Body of pancreas (tissue), 4 donors: Measurements from ENCODE around the gene EHBP1L1. TPM values are rescaled to one million over a fixed set of nuclear protein-coding genes. Genes with fewer than 3 reads are reported as not detected.
A peak's percentile ranks its signal among the peaks of the same experiment; 100 is the strongest.

Experiments used
- ATAC-seq: fragments of 150-250 bp; one replicate; pipeline ENCODE4 v1.9.1; 2016
- DNase-seq, 4 donors: peaks; one replicate each; pipeline ENCODE4 v3.0.0-alpha.2; 2019
- H3K27ac ChIP-seq, 4 donors: fragments of 200-600 bp; sonication (generic); 1 replicate in 3 of 4; 2 replicates in 1 of 4; pipeline versions ENCODE4 v1.5.1 to v1.6.1; 2016 to 2019; ENCODE audit warnings: mild to moderate bottlenecking in 1 of 4, mixed read lengths in 1 of 4, moderate library complexity in 1 of 4
- H3K27me3 ChIP-seq, 2 donors: fragments of 200-600 bp; sonication (generic); one replicate each; pipeline ENCODE4 v1.6.0; 2016; ENCODE audit warnings: mild to moderate bottlenecking in 1 of 2
- H3K36me3 ChIP-seq, 2 donors: fragments of 200-600 bp; sonication (generic); replicated peaks in 1 of 2; 2 replicates each; pipeline ENCODE4 v1.5.1; 2016; ENCODE audit warnings: low read depth in 2 of 2; ENCODE audit not compliant: insufficient read depth in 1 of 2
- H3K4me1 ChIP-seq: fragments of 200-600 bp; sonication (generic); one replicate; pipeline ENCODE4 v1.6.0; 2016
- H3K4me3 ChIP-seq, 2 donors: fragments of 200-600 bp; sonication (generic); 1 replicate in 1 of 2; 2 replicates in 1 of 2; pipeline ENCODE4 v1.5.1; 2016 to 2019
- H3K9me3 ChIP-seq, 3 donors: fragments of 200-600 bp; sonication (generic); 1 replicate in 2 of 3; 2 replicates in 1 of 3; pipeline ENCODE4 v1.5.1; 2016
- POLR2A ChIP-seq, 3 donors: fragments of 450-650 bp; IDR thresholded peaks; one replicate each; pipeline ENCODE4 v1.6.1; 2016; ENCODE audit warnings: antibody characterized with exemption in 3 of 3, mild to moderate bottlenecking in 2 of 3
- WGBS, 2 donors: methylation state at CpG; one replicate each; pipeline ENCODE4 v1.1.5; 2017; 5-methylcytosine and 5-hydroxymethylcytosine counted together
- intact Hi-C: fragments of 100-400 bp; cut with DNase I; formaldehyde crosslinking; loops from one replicate; pipeline ENCODE4 v1.15.1; 2023
- total RNA-seq, 2 donors: library from RNA; depleted of rRNA; stranded (reverse); fragments of >200 nt; gene quantifications; one replicate each; pipeline ENCODE4 v1.1.0, GENCODE V29; 2016
- TF ChIP-seq, protein P1 (sequence below), 7 experiments: fragments of 450-650 bp in 4 of 7; fragments of 200-600 bp in 3 of 7; sonication (generic) in 3 of 7; IDR thresholded peaks; one replicate each; pipeline ENCODE4 v1.5.1; 2016 to 2019; ENCODE audit warnings: antibody characterized with exemption in 7 of 7

The EHBP1L1 gene
- total RNA-seq, 2 donors from 2014 or later: 35.0 to 76.1 TPM

DNA sequence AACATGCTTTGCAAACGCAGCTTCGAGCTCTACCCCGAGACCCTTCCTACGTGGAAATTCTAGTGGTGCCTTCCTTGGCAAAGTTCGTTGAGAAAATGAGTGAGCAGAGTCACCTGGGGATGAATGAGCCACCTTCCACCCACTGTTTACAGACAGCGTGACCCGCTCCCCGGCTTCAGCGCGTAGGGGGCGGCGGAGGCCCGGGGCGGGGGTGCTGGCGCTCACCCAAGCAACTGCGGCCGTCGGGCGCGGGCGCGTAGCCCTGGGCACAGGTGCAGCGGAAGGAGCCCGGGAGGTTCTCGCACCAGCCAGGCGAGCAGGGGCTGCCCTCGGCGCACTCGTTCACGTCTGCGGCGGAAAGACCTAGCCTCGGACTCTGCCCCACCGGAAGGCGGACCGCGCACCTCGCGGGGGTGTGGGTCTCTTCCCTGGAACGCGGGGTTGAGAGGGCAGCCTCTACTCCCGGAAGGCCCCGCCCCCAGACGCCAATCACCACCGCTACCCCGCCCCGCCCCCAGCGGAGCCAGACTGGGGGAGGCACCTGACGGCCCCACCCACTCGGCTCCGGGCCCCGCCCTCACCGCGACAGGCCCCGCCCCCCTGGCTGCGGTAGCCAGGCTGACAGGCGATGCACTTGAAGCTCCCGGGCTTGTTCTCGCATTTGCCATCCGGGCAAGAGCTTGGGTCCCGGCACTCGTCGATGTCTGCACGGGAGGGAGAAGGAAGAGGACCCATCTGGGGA lies 29.5 kb upstream of the EHBP1L1 start:
- WGBS, 2 donors: 5 to 23% methylated on average over 7 to 59 of the region's 64 CpGs
- no peaks in the 10 kb centered on the region for H3K9me3 ChIP-seq
- H3K4me1 ChIP-seq: peaks cover 25% of the 10 kb centered on the region
- TF ChIP-seq POLR2A (IDR thresholded peaks at IDR 0.05): peak in 2 of 3 donors; percentile 41 to 51
- TF ChIP-seq, protein P1, sequence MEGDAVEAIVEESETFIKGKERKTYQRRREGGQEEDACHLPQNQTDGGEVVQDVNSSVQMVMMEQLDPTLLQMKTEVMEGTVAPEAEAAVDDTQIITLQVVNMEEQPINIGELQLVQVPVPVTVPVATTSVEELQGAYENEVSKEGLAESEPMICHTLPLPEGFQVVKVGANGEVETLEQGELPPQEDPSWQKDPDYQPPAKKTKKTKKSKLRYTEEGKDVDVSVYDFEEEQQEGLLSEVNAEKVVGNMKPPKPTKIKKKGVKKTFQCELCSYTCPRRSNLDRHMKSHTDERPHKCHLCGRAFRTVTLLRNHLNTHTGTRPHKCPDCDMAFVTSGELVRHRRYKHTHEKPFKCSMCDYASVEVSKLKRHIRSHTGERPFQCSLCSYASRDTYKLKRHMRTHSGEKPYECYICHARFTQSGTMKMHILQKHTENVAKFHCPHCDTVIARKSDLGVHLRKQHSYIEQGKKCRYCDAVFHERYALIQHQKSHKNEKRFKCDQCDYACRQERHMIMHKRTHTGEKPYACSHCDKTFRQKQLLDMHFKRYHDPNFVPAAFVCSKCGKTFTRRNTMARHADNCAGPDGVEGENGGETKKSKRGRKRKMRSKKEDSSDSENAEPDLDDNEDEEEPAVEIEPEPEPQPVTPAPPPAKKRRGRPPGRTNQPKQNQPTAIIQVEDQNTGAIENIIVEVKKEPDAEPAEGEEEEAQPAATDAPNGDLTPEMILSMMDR (IDR thresholded peaks at IDR 0.05): peak in 1 of 7 experiments; percentile 6
- H3K4me3 ChIP-seq: peak overlapping the region in 1 of 2 donors; percentile 11
- H3K36me3 ChIP-seq: no peaks in the 10 kb centered on the region
- intact Hi-C loops: no loop called here
- peak; percentile 95 to 97 (median 96) for DNase-seq
- no peaks in the 10 kb centered on the region for H3K27me3 ChIP-seq
- peak; percentile 93 for ATAC-seq
- peak overlapping the region; percentile 52 to 91 (median 68) for H3K27ac ChIP-seq

DNA sequence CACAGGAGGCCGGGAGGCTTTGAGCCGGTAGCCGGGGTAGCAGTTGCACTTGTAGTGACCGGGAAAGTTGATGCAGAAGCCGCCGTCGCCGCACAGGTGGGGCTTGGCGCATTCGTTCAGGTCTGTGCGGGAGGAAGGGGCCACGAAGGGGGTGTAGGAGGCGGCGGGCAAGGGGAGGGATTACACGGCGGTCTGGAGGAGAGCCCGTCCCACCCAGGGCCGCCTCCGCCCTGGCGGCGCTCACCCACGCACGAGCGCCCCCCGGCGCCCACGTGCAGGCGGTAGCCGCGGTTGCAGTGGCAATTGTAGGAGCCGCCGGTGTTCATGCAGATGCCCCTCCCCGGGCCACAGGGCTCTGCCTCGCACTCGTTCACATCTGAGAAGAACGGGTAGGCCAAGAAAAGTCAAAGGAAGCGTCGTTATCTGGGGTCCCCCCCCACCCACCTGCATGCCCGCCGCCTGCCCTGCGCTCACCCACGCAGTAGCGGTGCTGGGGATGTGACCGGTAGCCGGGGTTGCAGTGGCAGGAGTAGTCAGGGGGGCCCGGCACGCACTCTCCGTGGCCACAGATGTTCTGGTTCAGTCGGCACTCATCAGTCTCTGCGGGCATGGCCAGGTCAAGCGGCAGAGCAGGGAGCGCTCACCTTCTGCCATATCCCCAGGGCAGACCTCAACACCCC lies 28.3 kb upstream of the EHBP1L1 start:
- Histone ChIP-seq H3K4me1 (peaks cover 33% of the 10 kb centered on the region), H3K9me3 (no peaks in the 10 kb centered on the region), H3K27me3 (no peaks in the 10 kb centered on the region), H3K27ac (no peak overlapping the region), H3K36me3 (no peaks in the 10 kb centered on the region), H3K4me3 (no peak overlapping the region)
- TF ChIP-seq, protein P1 (IDR thresholded peaks at IDR 0.05): no peak
- no peak for TF ChIP-seq POLR2A (IDR thresholded peaks at IDR 0.05)
- 84 to 90% methylated on average over 32 to 52 of the region's 52 CpGs for WGBS, 2 donors
- intact Hi-C loops: no loop called here
- DNase-seq (no peak), ATAC-seq (no peak)

DNA sequence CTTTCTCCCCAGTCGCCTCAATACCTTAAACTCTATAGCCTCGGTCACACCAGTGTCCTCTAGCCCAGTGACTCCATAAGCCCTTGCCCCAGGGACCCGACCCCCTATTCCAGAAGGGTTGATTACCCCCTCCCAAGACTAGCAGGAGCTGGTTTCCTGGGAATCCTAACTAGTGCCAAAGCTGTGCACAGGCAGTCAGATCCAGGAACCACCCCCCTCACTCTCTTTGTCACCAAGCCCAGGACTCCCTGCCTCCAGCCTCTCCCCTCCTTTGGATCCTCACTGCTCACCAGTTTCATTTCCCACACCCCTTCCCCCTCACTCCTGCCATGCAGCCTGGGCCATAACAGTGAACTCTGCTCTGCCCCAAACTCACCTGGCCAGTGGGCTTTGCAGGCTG lies 27.5 kb upstream of the EHBP1L1 start:
- DNase-seq: no peak
- H3K4me1 ChIP-seq: peaks cover 35% of the 10 kb centered on the region

DNA sequence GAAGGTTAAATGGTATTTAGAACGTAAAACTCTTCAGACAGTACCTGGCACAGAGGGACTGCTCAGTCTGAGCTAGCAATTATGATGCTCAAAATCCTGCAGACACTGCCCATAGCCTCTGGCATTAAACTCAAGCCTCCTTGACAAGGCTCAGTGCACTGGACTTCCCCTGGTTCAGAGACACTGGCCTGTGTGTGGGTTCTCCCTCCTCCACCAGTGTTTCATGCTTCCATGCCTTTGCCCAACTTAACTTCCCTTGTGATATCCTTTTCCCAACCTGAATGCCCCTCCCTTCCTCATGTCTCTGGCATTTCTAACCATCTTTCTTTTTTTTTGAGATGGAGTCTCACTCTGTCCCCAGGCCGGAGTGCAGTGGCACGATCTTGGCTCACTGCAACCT lies 26.8 kb upstream of the EHBP1L1 start:
- 94% methylated on average over 3 of the region's 3 CpGs for WGBS, 2 donors
- TF ChIP-seq, protein P1 (IDR thresholded peaks at IDR 0.05): no peak
- Histone ChIP-seq H3K27ac (no peak overlapping the region), H3K27me3 (no peaks in the 10 kb centered on the region), H3K4me1 (peaks cover 35% of the 10 kb centered on the region), H3K9me3 (no peaks in the 10 kb centered on the region), H3K36me3 (no peaks in the 10 kb centered on the region), H3K4me3 (no peak overlapping the region)
- intact Hi-C loops: no loop called here
- ATAC-seq: no peak
- no peak for DNase-seq

More for the DNA sequence above, 27.5 kb upstream of the EHBP1L1 start:
- H3K4me3 ChIP-seq: no peak overlapping the region
- 93 to 94% methylated on average over 3 of the region's 3 CpGs for WGBS, 2 donors
- H3K36me3 ChIP-seq: no peaks in the 10 kb centered on the region
- TF ChIP-seq, protein P1 (IDR thresholded peaks at IDR 0.05): no peak
- no peak for TF ChIP-seq POLR2A (IDR thresholded peaks at IDR 0.05)
- H3K27me3 ChIP-seq: no peaks in the 10 kb centered on the region
- no peak for ATAC-seq
- no peak overlapping the region for H3K27ac ChIP-seq
- no peaks in the 10 kb centered on the region for H3K9me3 ChIP-seq
- intact Hi-C loops: no loop called here
